Spinal cord (tissue), 10 donors: ENCODE measurements around the gene AGBL1. TPM values are rescaled to one million over a fixed set of nuclear protein-coding genes. Genes with fewer than 3 reads are reported as not detected.
A peak's percentile ranks its signal among the peaks of the same experiment; 100 is the strongest.
"Not testable (repeated sequence)": the region's sequence is repeated elsewhere in the genome, so short reads cannot be mapped to it uniquely, and the experiment has no call there.

Experiments used
- DNase-seq, 6 donors: peaks; one replicate each; pipeline versions ENCODE4 v3.0.0 to v3.0.0-alpha.2; 2013 to 2015; ENCODE audit warnings: low spot score in 6 of 6, low read depth in 4 of 6
- H3K27ac ChIP-seq: one replicate; pipeline ENCODE4 v1.5.1; 2013; ENCODE audit warnings: low read depth, low read length, control low read depth
- H3K27me3 ChIP-seq: one replicate; pipeline ENCODE4 v1.6.1; 2013; ENCODE audit warnings: low read length; ENCODE audit not compliant: control insufficient read depth, insufficient read depth
- H3K36me3 ChIP-seq: one replicate; pipeline ENCODE4 v1.6.1; 2013; ENCODE audit warnings: low read length; ENCODE audit not compliant: control insufficient read depth, insufficient read depth
- H3K4me1 ChIP-seq: one replicate; pipeline ENCODE4 v1.6.1; 2013; ENCODE audit warnings: low read length; ENCODE audit not compliant: control insufficient read depth, insufficient read depth
- H3K4me3 ChIP-seq: one replicate; pipeline ENCODE4 v1.5.1; 2013; ENCODE audit warnings: low read depth, low read length, control low read depth
- H3K9me3 ChIP-seq: one replicate; pipeline ENCODE4 v1.6.1; 2013; ENCODE audit warnings: low read length; ENCODE audit not compliant: control insufficient read depth, insufficient read depth
- WGBS: methylation state at CpG from one replicate; pipeline ENCODE4 v1.1.5; 2013; ENCODE audit warnings: missing lambda C conversion rate; ENCODE audit not compliant: insufficient coverage; 5-methylcytosine and 5-hydroxymethylcytosine counted together
- polyA plus RNA-seq, 2 donors: library from polyadenylated mRNA; unstranded; fragments of 120-200 nt; gene quantifications; one replicate each; pipeline ENCODE4 v1.2.1, GENCODE V29; 2013; ENCODE audit not compliant: insufficient read length in 2 of 2
- total RNA-seq, 2 donors: library from RNA; depleted of rRNA in 1 of 2; stranded (reverse); fragments of 120-200 nt in 1 of 2; fragments of >200 nt in 1 of 2; gene quantifications; one replicate each; pipeline versions ENCODE4 v1.2.3 to v1.2.4, GENCODE V29; 2013 to 2014
- donor health status: healthy.

Gene AGBL1
- total and polyA plus RNA-seq, 4 donors: 0.33 to 1.1 (median 0.45) TPM

- DNase-seq: no peak
- 100% methylated on average over 1 of the region's 3 CpGs for WGBS
Observed at GRCh38 chr15:86870846-86871245, 791.2 kb downstream of the AGBL1 start.

GRCh38 chr15:86871964-86872363, 792.3 kb downstream of the AGBL1 start:
- 42% methylated on average over 2 of the region's 4 CpGs for WGBS
- Histone ChIP-seq H3K36me3 (no peaks in the 10 kb centered on the region), H3K9me3 (no peaks in the 10 kb centered on the region), H3K27me3 (no peaks in the 10 kb centered on the region), H3K27ac (no peak overlapping the region), H3K4me3 (no peak overlapping the region), H3K4me1 (no peaks in the 10 kb centered on the region)
- no peak for DNase-seq

More at GRCh38 chr15:86870846-86871245, 791.2 kb downstream of the AGBL1 start:
- Histone ChIP-seq H3K9me3 (no peaks in the 10 kb centered on the region), H3K36me3 (no peaks in the 10 kb centered on the region), H3K27me3 (no peaks in the 10 kb centered on the region), H3K27ac (no peak overlapping the region), H3K4me1 (no peaks in the 10 kb centered on the region), H3K4me3 (no peak overlapping the region)

GRCh38 chr15:86872782-86873181, 793.1 kb downstream of the AGBL1 start:
- no peak overlapping the region for H3K4me3 ChIP-seq
- no peaks in the 10 kb centered on the region for H3K4me1 ChIP-seq
- no peak overlapping the region for H3K27ac ChIP-seq
- WGBS: no CpG with 5 or more reads among the region's 1 CpG
- DNase-seq: no peak
- H3K9me3 ChIP-seq: no peaks in the 10 kb centered on the region
- no peaks in the 10 kb centered on the region for H3K36me3 ChIP-seq
- H3K27me3 ChIP-seq: no peaks in the 10 kb centered on the region

GRCh38 chr15:86875067-86875466, 795.4 kb downstream of the AGBL1 start:
- H3K27me3 ChIP-seq: no peaks in the 10 kb centered on the region
- H3K27ac ChIP-seq: no peak overlapping the region
- DNase-seq: no peak
- H3K4me1 ChIP-seq: peaks cover 3% of the 10 kb centered on the region
- no peaks in the 10 kb centered on the region for H3K9me3 ChIP-seq
- no peak overlapping the region for H3K4me3 ChIP-seq
- WGBS: no CpG with 5 or more reads among the region's 3 CpGs
- no peaks in the 10 kb centered on the region for H3K36me3 ChIP-seq

GRCh38 chr15:86876387-86876944, 796.8 kb downstream of the AGBL1 start:
- Histone ChIP-seq H3K9me3 (no peaks in the 10 kb centered on the region), H3K27ac (no peak overlapping the region), H3K4me3 (no peak overlapping the region), H3K27me3 (no peaks in the 10 kb centered on the region), H3K36me3 (no peaks in the 10 kb centered on the region), H3K4me1 (peaks cover 3% of the 10 kb centered on the region)
- no peak for DNase-seq
- 100% methylated on average over 1 of the region's 4 CpGs for WGBS

GRCh38 chr15:86877171-86877631, 797.5 kb downstream of the AGBL1 start:
- WGBS: 100% methylated on average over 1 of the region's 2 CpGs
- Histone ChIP-seq H3K9me3 (no peaks in the 10 kb centered on the region), H3K36me3 (no peaks in the 10 kb centered on the region), H3K4me3 (no peak overlapping the region), H3K4me1 (peaks cover 3% of the 10 kb centered on the region), H3K27me3 (no peaks in the 10 kb centered on the region), H3K27ac (no peak overlapping the region)
- no peak for DNase-seq

- not testable (repeated sequence) for DNase-seq, H3K4me3 ChIP-seq, H3K4me1 ChIP-seq, H3K9me3 ChIP-seq, H3K36me3 ChIP-seq, H3K27me3 ChIP-seq, H3K27ac ChIP-seq
- 86% methylated on average over 3 of the region's 3 CpGs for WGBS
Observed at GRCh38 chr15:86878844-86879243, 799.2 kb downstream of the AGBL1 start.

- Histone ChIP-seq H3K27ac (no peak overlapping the region), H3K36me3 (no peaks in the 10 kb centered on the region), H3K27me3 (no peaks in the 10 kb centered on the region), H3K9me3 (no peaks in the 10 kb centered on the region), H3K4me1 (peaks cover 3% of the 10 kb centered on the region), H3K4me3 (no peak overlapping the region)
- 42% methylated on average over 5 of the region's 10 CpGs for WGBS
- peak in 1 of 6 donors; percentile 49 for DNase-seq
Observed at GRCh38 chr15:86879250-86880229, 799.9 kb downstream of the AGBL1 start.

GRCh38 chr15:86885616-86886015, 805.9 kb downstream of the AGBL1 start:
- Histone ChIP-seq H3K27me3 (no peaks in the 10 kb centered on the region), H3K36me3 (no peaks in the 10 kb centered on the region), H3K27ac (no peak overlapping the region), H3K4me3 (no peak overlapping the region), H3K4me1 (no peaks in the 10 kb centered on the region), H3K9me3 (no peaks in the 10 kb centered on the region)
- no CpG with 5 or more reads among the region's 1 CpG for WGBS
- peak in 1 of 6 donors; percentile 52 for DNase-seq
